ENCODE measurements around the gene NEXN.

DNA sequence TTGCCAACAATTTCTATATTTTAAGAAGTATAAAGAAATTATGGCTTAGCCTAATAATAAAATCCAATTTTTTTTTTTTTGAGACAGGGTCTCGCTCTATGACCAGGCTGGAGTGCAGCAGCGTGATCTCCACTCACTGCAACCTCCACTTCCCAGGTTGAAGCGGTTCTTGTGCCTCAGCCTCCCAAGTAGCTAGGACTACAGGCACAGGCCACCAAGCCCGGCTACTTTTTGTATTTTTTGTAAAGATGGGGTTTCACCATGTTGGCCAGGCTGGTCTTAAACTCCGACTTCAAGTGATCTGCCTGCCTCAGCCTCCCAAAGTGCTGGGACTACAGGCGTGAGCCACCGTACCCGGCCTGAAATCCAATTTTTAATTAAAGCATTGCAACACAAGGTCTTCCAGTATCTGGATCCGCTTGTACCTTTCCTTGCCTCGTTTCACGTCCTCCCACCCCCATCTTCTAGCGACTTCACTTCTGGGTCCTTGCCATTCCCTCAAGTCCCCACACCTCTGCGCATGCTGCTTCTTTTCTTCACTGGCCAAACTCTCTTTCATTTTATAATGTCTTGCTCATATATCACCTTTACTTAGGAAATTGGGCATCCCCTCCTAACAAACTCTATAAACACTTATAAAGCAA is 88.1 kb downstream of the NEXN start:
- TF ChIP-seq, protein P1, sequence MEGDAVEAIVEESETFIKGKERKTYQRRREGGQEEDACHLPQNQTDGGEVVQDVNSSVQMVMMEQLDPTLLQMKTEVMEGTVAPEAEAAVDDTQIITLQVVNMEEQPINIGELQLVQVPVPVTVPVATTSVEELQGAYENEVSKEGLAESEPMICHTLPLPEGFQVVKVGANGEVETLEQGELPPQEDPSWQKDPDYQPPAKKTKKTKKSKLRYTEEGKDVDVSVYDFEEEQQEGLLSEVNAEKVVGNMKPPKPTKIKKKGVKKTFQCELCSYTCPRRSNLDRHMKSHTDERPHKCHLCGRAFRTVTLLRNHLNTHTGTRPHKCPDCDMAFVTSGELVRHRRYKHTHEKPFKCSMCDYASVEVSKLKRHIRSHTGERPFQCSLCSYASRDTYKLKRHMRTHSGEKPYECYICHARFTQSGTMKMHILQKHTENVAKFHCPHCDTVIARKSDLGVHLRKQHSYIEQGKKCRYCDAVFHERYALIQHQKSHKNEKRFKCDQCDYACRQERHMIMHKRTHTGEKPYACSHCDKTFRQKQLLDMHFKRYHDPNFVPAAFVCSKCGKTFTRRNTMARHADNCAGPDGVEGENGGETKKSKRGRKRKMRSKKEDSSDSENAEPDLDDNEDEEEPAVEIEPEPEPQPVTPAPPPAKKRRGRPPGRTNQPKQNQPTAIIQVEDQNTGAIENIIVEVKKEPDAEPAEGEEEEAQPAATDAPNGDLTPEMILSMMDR (conservative IDR thresholded peaks at IDR 0.05), result no peak
- no peak for TF ChIP-seq ZFX (IDR thresholded peaks at IDR 0.05)
